DOHH2 (cell line): ENCODE measurements around the gene KDM6A.

Source experiments
- H3F3A ChIP-seq: fragments of 200-600 bp; sonication (generic), shearing (Covaris generic); 2 replicates; pipeline ENCODE4 v1.6.0; 2016; ENCODE audit warnings: antibody characterized with exemption, mild to moderate bottlenecking; ENCODE audit not compliant: control insufficient read depth, insufficient read depth
- H3K27ac ChIP-seq: fragments of 200-600 bp; sonication (generic); 2 replicates; pipeline ENCODE4 v1.5.1; 2014; ENCODE audit warnings: low read depth, mild to moderate bottlenecking, low read length, moderate library complexity
- H3K27me3 ChIP-seq: fragments of 200-600 bp; sonication (generic); 2 replicates; pipeline ENCODE4 v1.6.1; 2014; ENCODE audit warnings: mild to moderate bottlenecking, low read length, mixed read lengths; ENCODE audit not compliant: control insufficient read depth
- H3K36me3 ChIP-seq: fragments of 200-600 bp; sonication (generic); 2 replicates; pipeline ENCODE4 v1.6.1; 2014; ENCODE audit warnings: mild to moderate bottlenecking, low read length, moderate library complexity, mixed read lengths; ENCODE audit not compliant: control insufficient read depth
- H3K4me1 ChIP-seq: fragments of 200-600 bp; sonication (generic); 2 replicates; pipeline ENCODE4 v1.6.1; 2014; ENCODE audit warnings: mild to moderate bottlenecking, low read length, mixed read lengths; ENCODE audit not compliant: control insufficient read depth
- H3K4me2 ChIP-seq: fragments of 200-600 bp; sonication (generic); 2 replicates; pipeline ENCODE4 v1.6.0; 2014; ENCODE audit warnings: mild to moderate bottlenecking, low read length, moderate library complexity
- H3K4me3 ChIP-seq: fragments of 200-600 bp; sonication (generic); 2 replicates; pipeline ENCODE4 v1.5.1; 2014; ENCODE audit warnings: mild to moderate bottlenecking, low read length, mixed read lengths
- H3K79me2 ChIP-seq: fragments of 200-600 bp; sonication (generic); 2 replicates; pipeline ENCODE4 v1.6.1; 2014; ENCODE audit warnings: mild to moderate bottlenecking, low read length, mixed read lengths; ENCODE audit not compliant: control insufficient read depth
- H3K9me2 ChIP-seq: fragments of 200-600 bp; sonication (generic); replicated peaks from 2 replicates; pipeline ENCODE4 v1.6.1; 2014; ENCODE audit warnings: mild to moderate bottlenecking, low read length, mixed read lengths; ENCODE audit not compliant: control insufficient read depth
- H3K9me3 ChIP-seq: fragments of 200-600 bp; sonication (generic); 2 replicates; pipeline ENCODE4 v1.6.1; 2014; ENCODE audit warnings: antibody characterized with exemption, low read length, mixed read lengths; ENCODE audit not compliant: control insufficient read depth, insufficient read depth
- H4K20me1 ChIP-seq: fragments of 200-600 bp; sonication (generic); 2 replicates; pipeline ENCODE4 v1.6.0; 2014; ENCODE audit warnings: low read depth, mild to moderate bottlenecking, antibody characterized with exemption, low read length, moderate library complexity; ENCODE audit not compliant: control insufficient read depth, insufficient read depth
- EZH2phosphoT487 ChIP-seq: fragments of 200-600 bp; sonication (generic); IDR thresholded peaks from 2 replicates; pipeline ENCODE4 v1.6.1; 2017; ENCODE audit warnings: borderline replicate concordance, mild to moderate bottlenecking, antibody characterized with exemption, low read length, moderate library complexity, mixed read lengths
- TF ChIP-seq, protein P1 (sequence below): fragments of 200-600 bp; sonication (generic); IDR thresholded peaks from one replicate; pipeline ENCODE4 v1.5.1; 2014; ENCODE audit warnings: antibody characterized with exemption, mild to moderate bottlenecking, low read depth, low read length; ENCODE audit not compliant: poor library complexity, severe bottlenecking

Gene KDM6A

DNA sequence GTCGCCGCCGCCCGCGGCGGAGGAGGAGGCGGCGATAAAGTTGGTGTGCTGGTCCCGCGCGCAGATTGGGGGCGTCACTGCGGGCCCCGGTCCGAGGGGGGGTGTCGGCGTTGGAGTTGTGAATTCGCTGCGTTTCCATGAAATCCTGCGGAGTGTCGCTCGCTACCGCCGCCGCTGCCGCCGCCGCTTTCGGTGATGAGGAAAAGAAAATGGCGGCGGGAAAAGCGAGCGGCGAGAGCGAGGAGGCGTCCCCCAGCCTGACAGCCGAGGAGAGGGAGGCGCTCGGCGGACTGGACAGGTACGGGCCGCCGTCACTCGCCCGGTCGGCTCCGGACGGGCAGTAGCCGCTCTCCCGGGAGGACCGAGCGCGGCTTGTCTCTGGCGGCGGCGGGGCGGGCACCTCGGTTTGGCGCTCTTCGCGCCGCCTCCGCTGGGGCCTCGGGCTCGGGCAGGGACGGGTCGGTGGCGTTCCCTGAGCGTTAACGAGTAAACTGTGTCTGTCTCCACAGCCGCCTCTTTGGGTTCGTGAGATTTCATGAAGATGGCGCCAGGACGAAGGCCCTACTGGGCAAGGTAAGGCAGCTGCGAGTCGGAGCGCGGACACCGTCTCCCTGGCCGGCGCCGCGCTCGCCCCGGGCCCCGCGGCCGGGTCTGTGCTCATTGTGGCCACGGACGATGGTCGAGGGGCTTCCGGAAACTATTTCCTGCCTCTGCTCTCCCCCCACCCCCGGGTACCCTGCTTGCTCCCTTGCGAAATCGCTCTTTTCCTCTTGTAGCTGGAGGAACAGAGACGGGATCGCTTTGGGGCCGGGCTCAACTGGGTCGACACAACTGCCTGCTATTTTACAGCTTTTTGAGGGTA lies 658 bp downstream of the KDM6A start:
- no peak for TF ChIP-seq EZH2phosphoT487
- TF ChIP-seq, protein P1, sequence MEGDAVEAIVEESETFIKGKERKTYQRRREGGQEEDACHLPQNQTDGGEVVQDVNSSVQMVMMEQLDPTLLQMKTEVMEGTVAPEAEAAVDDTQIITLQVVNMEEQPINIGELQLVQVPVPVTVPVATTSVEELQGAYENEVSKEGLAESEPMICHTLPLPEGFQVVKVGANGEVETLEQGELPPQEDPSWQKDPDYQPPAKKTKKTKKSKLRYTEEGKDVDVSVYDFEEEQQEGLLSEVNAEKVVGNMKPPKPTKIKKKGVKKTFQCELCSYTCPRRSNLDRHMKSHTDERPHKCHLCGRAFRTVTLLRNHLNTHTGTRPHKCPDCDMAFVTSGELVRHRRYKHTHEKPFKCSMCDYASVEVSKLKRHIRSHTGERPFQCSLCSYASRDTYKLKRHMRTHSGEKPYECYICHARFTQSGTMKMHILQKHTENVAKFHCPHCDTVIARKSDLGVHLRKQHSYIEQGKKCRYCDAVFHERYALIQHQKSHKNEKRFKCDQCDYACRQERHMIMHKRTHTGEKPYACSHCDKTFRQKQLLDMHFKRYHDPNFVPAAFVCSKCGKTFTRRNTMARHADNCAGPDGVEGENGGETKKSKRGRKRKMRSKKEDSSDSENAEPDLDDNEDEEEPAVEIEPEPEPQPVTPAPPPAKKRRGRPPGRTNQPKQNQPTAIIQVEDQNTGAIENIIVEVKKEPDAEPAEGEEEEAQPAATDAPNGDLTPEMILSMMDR: peak; percentile 11
- peaks cover 72% of the 10 kb centered on the region for H3K79me2 ChIP-seq
- H3K9me2 ChIP-seq: no peaks in the 10 kb centered on the region
- no peaks in the 10 kb centered on the region for H3K9me3 ChIP-seq
- peak overlapping the region; percentile 91 for H3K4me3 ChIP-seq
- H3F3A ChIP-seq: no peaks in the 10 kb centered on the region
- H3K27me3 ChIP-seq: no peaks in the 10 kb centered on the region
- peak overlapping the region; percentile 58 for H3K4me2 ChIP-seq
- H4K20me1 ChIP-seq: no peaks in the 10 kb centered on the region
- peaks cover 14% of the 10 kb centered on the region for H3K36me3 ChIP-seq
- H3K4me1 ChIP-seq: peaks cover 31% of the 10 kb centered on the region
- peak overlapping the region; percentile 69 for H3K27ac ChIP-seq

- no peaks in the 10 kb centered on the region for H3K27me3 ChIP-seq
- H3K36me3 ChIP-seq: peaks cover 14% of the 10 kb centered on the region
- H3K9me3 ChIP-seq: no peaks in the 10 kb centered on the region
- no peaks in the 10 kb centered on the region for H3K9me2 ChIP-seq
- peak overlapping the region; percentile 91 for H3K4me3 ChIP-seq
- peaks cover 81% of the 10 kb centered on the region for H3K79me2 ChIP-seq
- TF ChIP-seq, protein P1: no peak
- no peak for TF ChIP-seq EZH2phosphoT487
- peak overlapping the region; percentile 69 for H3K27ac ChIP-seq
- peaks cover 39% of the 10 kb centered on the region for H3K4me1 ChIP-seq
- H4K20me1 ChIP-seq: no peaks in the 10 kb centered on the region
- H3F3A ChIP-seq: no peaks in the 10 kb centered on the region
- H3K4me2 ChIP-seq: peak overlapping the region; percentile 58
Observed at GRCh38 chrX:44874420-44875184, 1.6 kb downstream of the KDM6A start.

GRCh38 chrX:44875185-44875489 lies 2.1 kb downstream of the KDM6A start:
- Histone ChIP-seq H3K27me3 (no peaks in the 10 kb centered on the region), H3K4me1 (peaks cover 40% of the 10 kb centered on the region), H3K36me3 (peaks cover 14% of the 10 kb centered on the region), H4K20me1 (no peaks in the 10 kb centered on the region), H3K9me2 (no peaks in the 10 kb centered on the region), H3K9me3 (no peaks in the 10 kb centered on the region), H3K79me2 (peaks cover 86% of the 10 kb centered on the region), H3K4me3 (peak overlapping the region; percentile 91), H3K4me2 (peak overlapping the region; percentile 58), H3F3A (no peaks in the 10 kb centered on the region), H3K27ac (no peak overlapping the region)
- TF ChIP-seq, protein P1: no peak
- TF ChIP-seq EZH2phosphoT487: no peak
